Tibial nerve (tissue), 3 donors: Measurements from ENCODE around the gene ABCA4.

Experiments used
- POLR2A ChIP-seq, 2 donors: fragments of 450-650 bp; IDR thresholded peaks; one replicate each; pipeline ENCODE4 v1.6.1; 2017; ENCODE audit warnings: antibody characterized with exemption in 2 of 2, mild to moderate bottlenecking in 2 of 2, moderate library complexity in 2 of 2
- TF ChIP-seq, protein P1 (sequence below), 5 experiments: fragments of 200-600 bp in 3 of 5; fragments of 450-650 bp in 2 of 5; sonication (generic) in 3 of 5; IDR thresholded peaks; one replicate each; pipeline ENCODE4 v1.5.1; 2016 to 2019; ENCODE audit warnings: antibody characterized with exemption in 5 of 5, mild to moderate bottlenecking in 3 of 5, moderate library complexity in 2 of 5

GRCh38 chr1:94013367-94013878 is 107.5 kb downstream of the ABCA4 start:
- TF ChIP-seq, protein P1, sequence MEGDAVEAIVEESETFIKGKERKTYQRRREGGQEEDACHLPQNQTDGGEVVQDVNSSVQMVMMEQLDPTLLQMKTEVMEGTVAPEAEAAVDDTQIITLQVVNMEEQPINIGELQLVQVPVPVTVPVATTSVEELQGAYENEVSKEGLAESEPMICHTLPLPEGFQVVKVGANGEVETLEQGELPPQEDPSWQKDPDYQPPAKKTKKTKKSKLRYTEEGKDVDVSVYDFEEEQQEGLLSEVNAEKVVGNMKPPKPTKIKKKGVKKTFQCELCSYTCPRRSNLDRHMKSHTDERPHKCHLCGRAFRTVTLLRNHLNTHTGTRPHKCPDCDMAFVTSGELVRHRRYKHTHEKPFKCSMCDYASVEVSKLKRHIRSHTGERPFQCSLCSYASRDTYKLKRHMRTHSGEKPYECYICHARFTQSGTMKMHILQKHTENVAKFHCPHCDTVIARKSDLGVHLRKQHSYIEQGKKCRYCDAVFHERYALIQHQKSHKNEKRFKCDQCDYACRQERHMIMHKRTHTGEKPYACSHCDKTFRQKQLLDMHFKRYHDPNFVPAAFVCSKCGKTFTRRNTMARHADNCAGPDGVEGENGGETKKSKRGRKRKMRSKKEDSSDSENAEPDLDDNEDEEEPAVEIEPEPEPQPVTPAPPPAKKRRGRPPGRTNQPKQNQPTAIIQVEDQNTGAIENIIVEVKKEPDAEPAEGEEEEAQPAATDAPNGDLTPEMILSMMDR (IDR thresholded peaks at IDR 0.05) = no peak
- TF ChIP-seq POLR2A (IDR thresholded peaks at IDR 0.05) = no peak
